ENCODE data around the gene HCST. TPM values are rescaled to one million over a fixed set of nuclear protein-coding genes. Genes with fewer than 3 reads are reported as not detected.
A peak's percentile ranks its signal among the peaks of the same experiment; 100 is the strongest.

Gene HCST
- total and polyA plus RNA-seq, 4 donors: 2.0 to 13.3 (median 3.8) TPM

- no peak overlapping the region for H3K27ac ChIP-seq (ENCODE audit: low read depth in 1 of 2, low read length in 2 of 2)
- no peak for DNase-seq (ENCODE audit: low spot score)
- H3K4me1 ChIP-seq (ENCODE audit: control insufficient read depth in 4 of 4, insufficient read depth in 4 of 4, low read length in 3 of 4): peaks cover 0 to 7% (median 2%) of the 10 kb centered on the region in 4 donors
- H3K36me3 ChIP-seq (ENCODE audit: control insufficient read depth in 4 of 4, insufficient read depth in 3 of 4, low read depth in 1 of 4, low read length in 3 of 4): no peaks in the 10 kb centered on the region
- no peak for TF ChIP-seq ATF3 (IDR thresholded peaks at IDR 0.05)
- TF ChIP-seq JUND (IDR thresholded peaks at IDR 0.05): no peak
- no peak for TF ChIP-seq REST (IDR thresholded peaks at IDR 0.05)
- no peak for TF ChIP-seq FOXA1 (IDR thresholded peaks at IDR 0.05)
- no peak for TF ChIP-seq NR2F2 (IDR thresholded peaks at IDR 0.05)
- no peak for TF ChIP-seq YY1 (IDR thresholded peaks at IDR 0.05)
- WGBS: 89% methylated on average over 5 of the region's 5 CpGs
- H3K9ac ChIP-seq (ENCODE audit: low read depth in 1 of 2, low read length in 2 of 2): no peak overlapping the region
- no peaks in the 10 kb centered on the region for H3K9me3 ChIP-seq (ENCODE audit: control insufficient read depth in 4 of 4, low read length in 3 of 4)
- H3K27me3 ChIP-seq (ENCODE audit: control insufficient read depth in 4 of 4, insufficient read depth in 4 of 4, low read length in 3 of 4): peaks cover 0 to 4% (median 0%) of the 10 kb centered on the region in 4 donors
- H3K4me3 ChIP-seq (ENCODE audit: low read depth in 1 of 3, low read length in 3 of 3): no peak overlapping the region
Measured at GRCh38 chr19:35863018-35863417, 39.3 kb upstream of the HCST start.

GRCh38 chr19:35868172-35868822 lies 34.0 kb upstream of the HCST start, which contains the start of gene APLP1:
Gene APLP1 (plus strand): TSS chr19:35868574. CDS start chr19:35868637, 63 bp downstream.
- TF ChIP-seq FOXA2 (IDR thresholded peaks at IDR 0.05) (no peak), REST (IDR thresholded peaks at IDR 0.05) (no peak), SP1 (IDR thresholded peaks at IDR 0.05) (no peak), ATF3 (IDR thresholded peaks at IDR 0.05) (no peak), YY1 (IDR thresholded peaks at IDR 0.05) (no peak), FOXA1 (IDR thresholded peaks at IDR 0.05) (no peak), ZBTB33 (IDR thresholded peaks at IDR 0.05) (no peak), CTCF (IDR thresholded peaks at IDR 0.05; ENCODE audit: low read depth, low read length, missing input control) (no peak), HNF4G (IDR thresholded peaks at IDR 0.05) (no peak), JUND (IDR thresholded peaks at IDR 0.05) (no peak), TAF1 (conservative IDR thresholded peaks at IDR 0.05) (no peak), HNF4A (conservative IDR thresholded peaks at IDR 0.05) (no peak), GABPA (IDR thresholded peaks at IDR 0.05 in 1 of 2, conservative IDR thresholded peaks at IDR 0.05 in 1 of 2) (no peak), EGR1 (IDR thresholded peaks at IDR 0.05; ENCODE audit: low read depth in 2 of 2) (no peak)
- Histone ChIP-seq H3K4me3 (ENCODE audit: low read depth in 1 of 3, low read length in 3 of 3) (peak within 1 kb of the TSS in 1 of 3 donors; percentile 57), H3K36me3 (ENCODE audit: control insufficient read depth in 4 of 4, insufficient read depth in 3 of 4, low read depth in 1 of 4, low read length in 3 of 4) (no peaks in the 10 kb centered on the region), H3K27ac (ENCODE audit: low read depth in 1 of 2, low read length in 2 of 2) (no peak within 1 kb of the TSS), H3K9me3 (ENCODE audit: control insufficient read depth in 4 of 4, low read length in 3 of 4) (no peaks in the 10 kb centered on the region), H3K27me3 (ENCODE audit: control insufficient read depth in 4 of 4, insufficient read depth in 4 of 4, low read length in 3 of 4) (peaks cover 0 to 3% (median 2%) of the 10 kb centered on the region in 4 donors), H3K4me1 (ENCODE audit: control insufficient read depth in 4 of 4, insufficient read depth in 4 of 4, low read length in 3 of 4) (peaks cover 3 to 17% (median 10%) of the 10 kb centered on the region in 4 donors), H3K9ac (ENCODE audit: low read depth in 1 of 2, low read length in 2 of 2) (no peak within 1 kb of the TSS)
- no peak for DNase-seq (ENCODE audit: low spot score)
- WGBS: 3% methylated on average over 60 of the region's 60 CpGs
